ENCODE results near the gene CHRNA7.

The CHRNA7 gene

GRCh38 chr15:32034106-32034505 is 3.8 kb downstream of the CHRNA7 start:
- TF ChIP-seq EGR1 (IDR thresholded peaks at IDR 0.05) (no peak), TAF1 (IDR thresholded peaks at IDR 0.05; ENCODE audit: low read depth) (no peak), TEAD4 (IDR thresholded peaks at IDR 0.05) (no peak)

DNA sequence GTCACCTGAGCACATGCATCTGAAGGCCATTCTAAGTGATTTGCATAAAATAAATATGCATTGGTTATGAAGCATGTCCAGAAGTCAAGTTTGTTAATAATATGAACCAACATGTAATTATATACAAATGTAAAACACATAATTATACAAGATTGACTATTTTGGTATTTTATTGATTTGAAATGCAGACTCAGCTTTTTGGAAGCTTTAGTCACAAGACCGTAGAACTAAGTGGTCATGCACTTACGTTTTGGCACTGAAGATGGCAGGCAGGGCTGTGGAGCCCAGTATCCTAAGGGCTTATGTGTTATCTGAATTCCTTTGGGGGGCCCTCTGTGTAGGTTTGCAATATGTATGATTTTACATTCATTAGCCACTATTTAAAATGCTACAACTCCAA is 5.0 kb downstream of the CHRNA7 start:
- no peak for TF ChIP-seq RAD21 (IDR thresholded peaks at IDR 0.05; ENCODE audit: low read depth)
- TF ChIP-seq TEAD4 (IDR thresholded peaks at IDR 0.05), result no peak

GRCh38 chr15:32036971-32037370 is 6.7 kb downstream of the CHRNA7 start:
- TF ChIP-seq RAD21 (IDR thresholded peaks at IDR 0.05; ENCODE audit: low read depth), result no peak
- TF ChIP-seq, protein P1, sequence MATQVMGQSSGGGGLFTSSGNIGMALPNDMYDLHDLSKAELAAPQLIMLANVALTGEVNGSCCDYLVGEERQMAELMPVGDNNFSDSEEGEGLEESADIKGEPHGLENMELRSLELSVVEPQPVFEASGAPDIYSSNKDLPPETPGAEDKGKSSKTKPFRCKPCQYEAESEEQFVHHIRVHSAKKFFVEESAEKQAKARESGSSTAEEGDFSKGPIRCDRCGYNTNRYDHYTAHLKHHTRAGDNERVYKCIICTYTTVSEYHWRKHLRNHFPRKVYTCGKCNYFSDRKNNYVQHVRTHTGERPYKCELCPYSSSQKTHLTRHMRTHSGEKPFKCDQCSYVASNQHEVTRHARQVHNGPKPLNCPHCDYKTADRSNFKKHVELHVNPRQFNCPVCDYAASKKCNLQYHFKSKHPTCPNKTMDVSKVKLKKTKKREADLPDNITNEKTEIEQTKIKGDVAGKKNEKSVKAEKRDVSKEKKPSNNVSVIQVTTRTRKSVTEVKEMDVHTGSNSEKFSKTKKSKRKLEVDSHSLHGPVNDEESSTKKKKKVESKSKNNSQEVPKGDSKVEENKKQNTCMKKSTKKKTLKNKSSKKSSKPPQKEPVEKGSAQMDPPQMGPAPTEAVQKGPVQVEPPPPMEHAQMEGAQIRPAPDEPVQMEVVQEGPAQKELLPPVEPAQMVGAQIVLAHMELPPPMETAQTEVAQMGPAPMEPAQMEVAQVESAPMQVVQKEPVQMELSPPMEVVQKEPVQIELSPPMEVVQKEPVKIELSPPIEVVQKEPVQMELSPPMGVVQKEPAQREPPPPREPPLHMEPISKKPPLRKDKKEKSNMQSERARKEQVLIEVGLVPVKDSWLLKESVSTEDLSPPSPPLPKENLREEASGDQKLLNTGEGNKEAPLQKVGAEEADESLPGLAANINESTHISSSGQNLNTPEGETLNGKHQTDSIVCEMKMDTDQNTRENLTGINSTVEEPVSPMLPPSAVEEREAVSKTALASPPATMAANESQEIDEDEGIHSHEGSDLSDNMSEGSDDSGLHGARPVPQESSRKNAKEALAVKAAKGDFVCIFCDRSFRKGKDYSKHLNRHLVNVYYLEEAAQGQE (IDR thresholded peaks at IDR 0.05; ENCODE audit: low read depth), result no peak
- TF ChIP-seq TCF12 (IDR thresholded peaks at IDR 0.05; ENCODE audit: low read depth), result no peak
- no peak for TF ChIP-seq EP300 (IDR thresholded peaks at IDR 0.05; ENCODE audit: borderline replicate concordance)
- TF ChIP-seq TEAD4 (IDR thresholded peaks at IDR 0.05), result no peak
- no peak for TF ChIP-seq ZBTB7A (IDR thresholded peaks at IDR 0.05; ENCODE audit: low read depth)
- no peak for TF ChIP-seq FOXM1 (IDR thresholded peaks at IDR 0.05; ENCODE audit: borderline replicate concordance, low read depth)
- TF ChIP-seq TAF1 (IDR thresholded peaks at IDR 0.05; ENCODE audit: low read depth), result no peak
- no peak for TF ChIP-seq MAX (IDR thresholded peaks at IDR 0.05)
- no peak for TF ChIP-seq NFIC (IDR thresholded peaks at IDR 0.05)
- TF ChIP-seq EGR1 (IDR thresholded peaks at IDR 0.05), result no peak

DNA sequence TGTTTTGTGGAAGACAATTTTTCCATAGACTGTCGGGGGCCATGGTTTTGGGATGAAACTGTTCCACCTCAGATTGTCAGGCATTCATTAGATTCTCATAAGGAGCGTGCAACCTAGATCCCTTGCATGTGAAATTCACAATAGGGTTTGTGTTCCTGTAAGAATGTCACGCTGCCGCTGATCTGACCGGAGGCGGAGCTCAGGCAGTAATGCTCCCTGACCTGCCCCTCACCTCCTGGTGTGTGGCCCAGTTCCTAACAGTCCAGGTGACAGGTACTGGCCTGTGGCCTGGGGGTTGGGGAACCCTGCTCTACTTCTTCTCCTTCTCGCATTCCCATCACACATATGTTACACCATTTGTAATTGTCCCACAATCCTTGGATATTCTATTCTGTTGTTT is 11.0 kb downstream of the CHRNA7 start:
- TF ChIP-seq TAF1 (IDR thresholded peaks at IDR 0.05; ENCODE audit: low read depth), result no peak
- no peak for TF ChIP-seq CREB1 (IDR thresholded peaks at IDR 0.05; ENCODE audit: low read depth)
- TF ChIP-seq, protein P1 (IDR thresholded peaks at IDR 0.05; ENCODE audit: low read depth), result no peak
- TF ChIP-seq YY1 (IDR thresholded peaks at IDR 0.05; ENCODE audit: low read depth), result no peak
- no peak for TF ChIP-seq ZBTB7A (IDR thresholded peaks at IDR 0.05; ENCODE audit: low read depth)
- no peak for TF ChIP-seq MAX (IDR thresholded peaks at IDR 0.05)
- TF ChIP-seq NFIC (IDR thresholded peaks at IDR 0.05), result no peak
- TF ChIP-seq EGR1 (IDR thresholded peaks at IDR 0.05), result no peak
- TF ChIP-seq RAD21 (IDR thresholded peaks at IDR 0.05; ENCODE audit: low read depth), result no peak
- TF ChIP-seq, protein P2, sequence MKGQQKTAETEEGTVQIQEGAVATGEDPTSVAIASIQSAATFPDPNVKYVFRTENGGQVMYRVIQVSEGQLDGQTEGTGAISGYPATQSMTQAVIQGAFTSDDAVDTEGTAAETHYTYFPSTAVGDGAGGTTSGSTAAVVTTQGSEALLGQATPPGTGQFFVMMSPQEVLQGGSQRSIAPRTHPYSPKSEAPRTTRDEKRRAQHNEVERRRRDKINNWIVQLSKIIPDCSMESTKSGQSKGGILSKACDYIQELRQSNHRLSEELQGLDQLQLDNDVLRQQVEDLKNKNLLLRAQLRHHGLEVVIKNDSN (IDR thresholded peaks at IDR 0.05), result no peak
- no peak for TF ChIP-seq TCF12 (IDR thresholded peaks at IDR 0.05; ENCODE audit: low read depth)
- TF ChIP-seq EP300 (IDR thresholded peaks at IDR 0.05; ENCODE audit: borderline replicate concordance), result no peak
- no peak for TF ChIP-seq CEBPB (IDR thresholded peaks at IDR 0.05)
- TF ChIP-seq FOXM1 (IDR thresholded peaks at IDR 0.05; ENCODE audit: borderline replicate concordance, low read depth), result no peak
- no peak for TF ChIP-seq TEAD4 (IDR thresholded peaks at IDR 0.05)

GRCh38 chr15:32042269-32042972 is 12.1 kb downstream of the CHRNA7 start:
- no peak for TF ChIP-seq MAX (IDR thresholded peaks at IDR 0.05)
- no peak for TF ChIP-seq FOXM1 (IDR thresholded peaks at IDR 0.05; ENCODE audit: borderline replicate concordance, low read depth)
- TF ChIP-seq NFIC (IDR thresholded peaks at IDR 0.05), result no peak
- no peak for TF ChIP-seq CEBPB (IDR thresholded peaks at IDR 0.05)

GRCh38 chr15:32053719-32054118 is 23.4 kb downstream of the CHRNA7 start:
- TF ChIP-seq, protein P1 (IDR thresholded peaks at IDR 0.05; ENCODE audit: low read depth), result no peak
